Gastroesophageal sphincter (tissue), 3 donors: Measurements from ENCODE around the gene NOVA1.

Experiments
- CTCF ChIP-seq, 4 experiments: fragments of 200-600 bp in 2 of 4; fragments of 450-650 bp in 2 of 4; sonication (generic) in 1 of 4; IDR thresholded peaks; one replicate each; pipeline ENCODE4 v1.5.1; 2017 to 2019; ENCODE audit warnings: antibody characterized with exemption in 4 of 4, mild to moderate bottlenecking in 2 of 4, moderate library complexity in 2 of 4
- EP300 ChIP-seq: sonication (generic); formaldehyde crosslinking; IDR thresholded peaks from one replicate; pipeline ENCODE4 v1.6.1; 2017; ENCODE audit warnings: antibody characterized with exemption, mild to moderate bottlenecking
- POLR2A ChIP-seq, 2 donors: fragments of 450-650 bp; IDR thresholded peaks; one replicate each; pipeline ENCODE4 v1.6.1; 2017; ENCODE audit warnings: antibody characterized with exemption in 2 of 2, mild to moderate bottlenecking in 2 of 2, moderate library complexity in 1 of 2
- POLR2AphosphoS5 ChIP-seq: sonication (generic); formaldehyde crosslinking; IDR thresholded peaks from one replicate; pipeline ENCODE4 v1.6.1; 2017; ENCODE audit warnings: antibody characterized with exemption

DNA sequence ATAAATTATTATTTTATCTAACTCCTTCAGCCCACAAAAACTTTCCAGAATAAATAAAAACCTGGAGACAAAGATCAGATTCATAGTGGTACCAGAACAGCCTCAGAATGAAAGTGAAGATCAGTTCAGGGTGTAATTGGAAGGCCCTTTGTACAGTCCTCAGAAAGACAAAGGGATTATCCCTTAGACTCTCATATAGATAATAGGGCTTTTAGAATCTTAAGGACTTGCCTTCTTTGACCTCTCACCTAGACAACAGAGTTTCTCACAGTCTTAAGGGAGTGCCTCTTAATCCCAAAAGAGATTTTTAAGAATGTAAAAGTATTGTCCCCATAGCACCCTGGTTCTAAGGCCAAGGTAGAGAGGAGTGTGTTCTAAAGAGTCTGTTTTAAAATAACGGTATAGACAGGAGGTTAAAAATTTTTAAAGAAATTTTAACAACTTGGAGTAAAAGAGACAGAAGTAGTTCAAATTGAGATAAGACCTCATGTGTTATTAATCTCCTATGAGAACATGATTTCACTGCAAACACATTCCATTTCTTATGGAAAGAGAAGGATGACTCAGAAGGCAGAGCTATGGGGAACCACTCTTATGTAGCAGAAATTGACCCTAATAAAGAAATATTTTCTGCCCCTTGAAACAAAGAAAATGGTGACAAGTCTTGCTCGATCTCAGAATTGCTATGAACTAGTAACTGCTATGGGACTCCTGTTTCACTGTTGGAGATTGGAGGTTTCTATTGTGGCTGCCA lies 24.2 kb upstream of the NOVA1 start:
- no peak for TF ChIP-seq POLR2A (IDR thresholded peaks at IDR 0.05)
- no peak for TF ChIP-seq CTCF (IDR thresholded peaks at IDR 0.05)
- no peak for TF ChIP-seq EP300
- no peak for TF ChIP-seq POLR2AphosphoS5
